HepG2 (cell line): Measurements from ENCODE around the gene TBC1D16. TPM values are rescaled to one million over a fixed set of nuclear protein-coding genes. Genes with fewer than 3 reads are reported as not detected.
A peak's percentile ranks its signal among the peaks of the same experiment; 100 is the strongest.

Experiments
- ARNTL ChIP-seq: sonication (generic); formaldehyde crosslinking; IDR thresholded peaks from 2 replicates; pipeline ENCODE4 v1.4.0; 2020; ENCODE audit warnings: mild to moderate bottlenecking, missing genetic modification reagents
- DR1 ChIP-seq: sonication (generic); formaldehyde crosslinking; IDR thresholded peaks from 2 replicates; pipeline ENCODE4 v1.8.0; 2021; ENCODE audit warnings: mild to moderate bottlenecking, missing genetic modification reagents, inconsistent platforms
- ELF1 ChIP-seq: sonication (generic); formaldehyde crosslinking; IDR thresholded peaks from 2 replicates; pipeline ENCODE4 v1.4.0; 2020; ENCODE audit warnings: missing genetic modification reagents
- EP300 ChIP-seq, 3 experiments: sonication (generic) in 1 of 3; formaldehyde crosslinking in 1 of 3; IDR thresholded peaks; 2 replicates each; pipeline versions ENCODE4 v1.5.1 to v1.6.1; 2011 to 2020; ENCODE audit warnings: low read depth in 2 of 3, low read length in 2 of 3, borderline replicate concordance in 1 of 3, improper control_type of control experiment in 1 of 3, mild to moderate bottlenecking in 1 of 3, missing genetic modification reagents in 1 of 3, moderate library complexity in 1 of 3
- JUN ChIP-seq: sonication (generic); formaldehyde crosslinking; IDR thresholded peaks from 2 replicates; pipeline ENCODE4 v1.4.0; 2020; ENCODE audit warnings: mild to moderate bottlenecking, missing genetic modification reagents
- NCOA5 ChIP-seq: sonication (generic); formaldehyde crosslinking; IDR thresholded peaks from 2 replicates; pipeline ENCODE4 v1.4.0; 2020; ENCODE audit warnings: missing genetic modification reagents
- RARG ChIP-seq: sonication (generic); formaldehyde crosslinking; IDR thresholded peaks from 2 replicates; pipeline ENCODE4 v1.4.0; 2020; ENCODE audit warnings: low read depth, mild to moderate bottlenecking, missing genetic modification reagents
- ZNF124 ChIP-seq: sonication (generic); formaldehyde crosslinking; IDR thresholded peaks from 2 replicates; pipeline ENCODE4 v1.4.0; 2020; ENCODE audit warnings: missing genetic modification reagents
- ZNF629 ChIP-seq: sonication (generic); formaldehyde crosslinking; conservative IDR thresholded peaks from 2 replicates; pipeline ENCODE4 v1.5.0; 2020; ENCODE audit warnings: missing genetic modification reagents
- ZNF672 ChIP-seq: sonication (generic); formaldehyde crosslinking; IDR thresholded peaks from 2 replicates; pipeline ENCODE4 v1.8.1; 2022; ENCODE audit warnings: missing genetic modification reagents
- ZNF75D ChIP-seq: sonication (generic); formaldehyde crosslinking; IDR thresholded peaks from 2 replicates; pipeline ENCODE4 v1.8.1; 2023; ENCODE audit warnings: missing genetic modification reagents, mild to moderate bottlenecking, borderline replicate concordance
- polyA plus RNA-seq, 8 experiments: library from polyadenylated mRNA; depleted of rRNA in 3 of 8; stranded (reverse) in 7 of 8; unstranded in 1 of 8; fragments of >200 nt; fragmentation: Illumina TruSeq in 4 of 8; extraction: Trizol in 4 of 8; gene quantifications; 2 replicates each; pipeline versions ENCODE4 v1.2.1 to v1.2.3, GENCODE V29; 2011 to 2016; ENCODE audit warnings: low read depth in 4 of 8, missing spikeins in 1 of 8, mixed read lengths in 1 of 8; ENCODE audit not compliant: insufficient read depth in 1 of 8
- total RNA-seq, 5 experiments: library from RNA; depleted of rRNA; stranded (reverse); fragments of >200 nt; fragmentation: Illumina TruSeq; extraction: Trizol; gene quantifications; 2 replicates each; pipeline ENCODE4 v1.2.3, GENCODE V29; 2016; ENCODE audit warnings: low read depth in 1 of 5
- TF ChIP-seq, protein P1 (sequence below): sonication (generic); formaldehyde crosslinking; IDR thresholded peaks from 2 replicates; pipeline ENCODE4 v1.4.0; 2020; ENCODE audit warnings: mild to moderate bottlenecking, low read depth, missing genetic modification reagents
- TF ChIP-seq, protein P2 (sequence below): sonication (generic); formaldehyde crosslinking; IDR thresholded peaks from 2 replicates; pipeline ENCODE4 v1.8.0; 2023; ENCODE audit warnings: mild to moderate bottlenecking, missing genetic modification reagents
- TF ChIP-seq, protein P3 (sequence below): sonication (generic); formaldehyde crosslinking; IDR thresholded peaks from 2 replicates; pipeline ENCODE4 v1.4.0; 2020; ENCODE audit warnings: mild to moderate bottlenecking, missing genetic modification reagents
- TF ChIP-seq, protein P4 (sequence below): sonication (generic); formaldehyde crosslinking; IDR thresholded peaks from 2 replicates; pipeline ENCODE4 v1.4.0; 2020; ENCODE audit warnings: missing genetic modification reagents, borderline replicate concordance
- TF ChIP-seq, protein P5 (sequence below): sonication (generic); formaldehyde crosslinking; IDR thresholded peaks from 2 replicates; pipeline ENCODE4 v1.4.0; 2020; ENCODE audit warnings: missing genetic modification reagents, borderline replicate concordance
- TF ChIP-seq, protein P6 (sequence below): sonication (generic); formaldehyde crosslinking; IDR thresholded peaks from 2 replicates; pipeline ENCODE4 v1.5.0; 2020; ENCODE audit warnings: missing genetic modification reagents, mild to moderate bottlenecking, borderline replicate concordance

The TBC1D16 gene
- total and polyA plus RNA-seq, 2 of the 13 experiments (the other 11 are each of a cell fraction or from before 2014, with no cell fraction given) = 14.9 to 24.9 TPM

DNA sequence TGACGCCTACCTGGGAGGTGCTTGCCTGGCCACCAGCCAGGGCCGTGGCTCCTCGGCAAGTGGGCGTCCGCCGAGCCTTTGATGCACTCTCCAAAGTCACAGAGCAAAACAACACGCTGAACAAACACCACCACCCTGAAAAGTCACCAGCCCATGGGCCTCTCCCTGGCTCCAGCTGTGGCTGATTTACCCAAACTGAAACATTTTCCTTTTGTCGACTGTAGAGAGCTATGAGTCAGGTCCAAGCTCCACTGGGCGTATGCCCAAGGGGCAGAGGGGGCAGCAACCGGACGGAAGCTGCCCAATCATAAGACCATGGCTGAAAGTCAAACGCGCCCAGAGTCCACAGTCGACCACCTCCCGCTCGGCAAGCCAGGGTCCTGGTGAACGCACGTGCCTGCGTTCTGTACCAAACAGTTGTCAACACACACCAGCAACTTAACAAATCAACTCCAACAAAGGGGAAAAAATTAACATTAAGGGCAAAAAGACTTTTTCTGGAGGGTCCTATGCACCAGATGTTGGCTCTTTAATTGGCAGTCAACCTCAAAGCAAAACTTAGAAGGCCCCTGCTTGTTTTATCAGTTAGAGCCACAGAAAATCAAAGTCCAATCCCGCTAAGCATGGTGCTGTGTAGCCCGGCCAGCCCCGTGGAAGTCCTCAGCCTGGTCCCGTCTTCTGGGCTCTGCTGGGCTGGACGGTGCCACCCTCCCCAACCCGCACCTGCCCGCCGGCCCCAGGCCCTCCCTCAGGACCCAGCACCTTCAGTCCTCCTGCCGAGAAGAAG is 47.3 kb downstream of the TBC1D16 start (continued):
- TF ChIP-seq, protein P1, sequence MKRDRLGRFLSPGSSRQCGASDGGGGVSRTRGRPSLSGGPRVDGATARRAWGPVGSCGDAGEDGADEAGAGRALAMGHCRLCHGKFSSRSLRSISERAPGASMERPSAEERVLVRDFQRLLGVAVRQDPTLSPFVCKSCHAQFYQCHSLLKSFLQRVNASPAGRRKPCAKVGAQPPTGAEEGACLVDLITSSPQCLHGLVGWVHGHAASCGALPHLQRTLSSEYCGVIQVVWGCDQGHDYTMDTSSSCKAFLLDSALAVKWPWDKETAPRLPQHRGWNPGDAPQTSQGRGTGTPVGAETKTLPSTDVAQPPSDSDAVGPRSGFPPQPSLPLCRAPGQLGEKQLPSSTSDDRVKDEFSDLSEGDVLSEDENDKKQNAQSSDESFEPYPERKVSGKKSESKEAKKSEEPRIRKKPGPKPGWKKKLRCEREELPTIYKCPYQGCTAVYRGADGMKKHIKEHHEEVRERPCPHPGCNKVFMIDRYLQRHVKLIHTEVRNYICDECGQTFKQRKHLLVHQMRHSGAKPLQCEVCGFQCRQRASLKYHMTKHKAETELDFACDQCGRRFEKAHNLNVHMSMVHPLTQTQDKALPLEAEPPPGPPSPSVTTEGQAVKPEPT = no peak; the same call in 1 of the 2 replicates
- TF ChIP-seq JUN (CRISPR knock-in tag) (peak; percentile 96), ZNF672 (CRISPR knock-in tag) (no peak), ZNF75D (CRISPR knock-in tag) (no peak), NCOA5 (CRISPR knock-in tag) (no peak), ZNF629 (CRISPR knock-in tag) (peak; percentile 56; the same call in 1 of the 2 replicates), ARNTL (peak; percentile 95), RARG (CRISPR knock-in tag) (no peak), DR1 (peak; percentile 47; the same call in 1 of the 2 replicates), ZNF124 (peak; percentile 76), ELF1 (CRISPR knock-in tag) (peak; percentile 66), EP300 (IDR thresholded peaks at IDR 0.05; ENCODE audit: low read depth in 2 of 2, low read length in 2 of 2) (peak; percentile 59 to 88; a peak in 3 of 4 replicates), EP300 (CRISPR knock-in tag; IDR thresholded peaks at IDR 0.05; ENCODE audit: borderline replicate concordance) (peak; percentile 94)
- TF ChIP-seq, protein P2, sequence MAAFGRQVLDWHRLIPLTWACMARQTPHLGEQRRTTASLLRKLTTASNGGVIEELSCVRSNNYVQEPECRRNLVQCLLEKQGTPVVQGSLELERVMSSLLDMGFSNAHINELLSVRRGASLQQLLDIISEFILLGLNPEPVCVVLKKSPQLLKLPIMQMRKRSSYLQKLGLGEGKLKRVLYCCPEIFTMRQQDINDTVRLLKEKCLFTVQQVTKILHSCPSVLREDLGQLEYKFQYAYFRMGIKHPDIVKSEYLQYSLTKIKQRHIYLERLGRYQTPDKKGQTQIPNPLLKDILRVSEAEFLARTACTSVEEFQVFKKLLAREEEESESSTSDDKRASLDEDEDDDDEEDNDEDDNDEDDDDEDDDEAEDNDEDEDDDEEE = peak; percentile 24; the same call in 1 of the 2 replicates
- TF ChIP-seq, protein P3, sequence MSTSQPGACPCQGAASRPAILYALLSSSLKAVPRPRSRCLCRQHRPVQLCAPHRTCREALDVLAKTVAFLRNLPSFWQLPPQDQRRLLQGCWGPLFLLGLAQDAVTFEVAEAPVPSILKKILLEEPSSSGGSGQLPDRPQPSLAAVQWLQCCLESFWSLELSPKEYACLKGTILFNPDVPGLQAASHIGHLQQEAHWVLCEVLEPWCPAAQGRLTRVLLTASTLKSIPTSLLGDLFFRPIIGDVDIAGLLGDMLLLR (CRISPR knock-in tag) = no peak; the same call in 1 of the 2 replicates
- TF ChIP-seq, protein P4, sequence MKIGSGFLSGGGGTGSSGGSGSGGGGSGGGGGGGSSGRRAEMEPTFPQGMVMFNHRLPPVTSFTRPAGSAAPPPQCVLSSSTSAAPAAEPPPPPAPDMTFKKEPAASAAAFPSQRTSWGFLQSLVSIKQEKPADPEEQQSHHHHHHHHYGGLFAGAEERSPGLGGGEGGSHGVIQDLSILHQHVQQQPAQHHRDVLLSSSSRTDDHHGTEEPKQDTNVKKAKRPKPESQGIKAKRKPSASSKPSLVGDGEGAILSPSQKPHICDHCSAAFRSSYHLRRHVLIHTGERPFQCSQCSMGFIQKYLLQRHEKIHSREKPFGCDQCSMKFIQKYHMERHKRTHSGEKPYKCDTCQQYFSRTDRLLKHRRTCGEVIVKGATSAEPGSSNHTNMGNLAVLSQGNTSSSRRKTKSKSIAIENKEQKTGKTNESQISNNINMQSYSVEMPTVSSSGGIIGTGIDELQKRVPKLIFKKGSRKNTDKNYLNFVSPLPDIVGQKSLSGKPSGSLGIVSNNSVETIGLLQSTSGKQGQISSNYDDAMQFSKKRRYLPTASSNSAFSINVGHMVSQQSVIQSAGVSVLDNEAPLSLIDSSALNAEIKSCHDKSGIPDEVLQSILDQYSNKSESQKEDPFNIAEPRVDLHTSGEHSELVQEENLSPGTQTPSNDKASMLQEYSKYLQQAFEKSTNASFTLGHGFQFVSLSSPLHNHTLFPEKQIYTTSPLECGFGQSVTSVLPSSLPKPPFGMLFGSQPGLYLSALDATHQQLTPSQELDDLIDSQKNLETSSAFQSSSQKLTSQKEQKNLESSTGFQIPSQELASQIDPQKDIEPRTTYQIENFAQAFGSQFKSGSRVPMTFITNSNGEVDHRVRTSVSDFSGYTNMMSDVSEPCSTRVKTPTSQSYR (CRISPR knock-in tag) = peak; percentile 27; the same call in 1 of the 2 replicates
- TF ChIP-seq, protein P5, sequence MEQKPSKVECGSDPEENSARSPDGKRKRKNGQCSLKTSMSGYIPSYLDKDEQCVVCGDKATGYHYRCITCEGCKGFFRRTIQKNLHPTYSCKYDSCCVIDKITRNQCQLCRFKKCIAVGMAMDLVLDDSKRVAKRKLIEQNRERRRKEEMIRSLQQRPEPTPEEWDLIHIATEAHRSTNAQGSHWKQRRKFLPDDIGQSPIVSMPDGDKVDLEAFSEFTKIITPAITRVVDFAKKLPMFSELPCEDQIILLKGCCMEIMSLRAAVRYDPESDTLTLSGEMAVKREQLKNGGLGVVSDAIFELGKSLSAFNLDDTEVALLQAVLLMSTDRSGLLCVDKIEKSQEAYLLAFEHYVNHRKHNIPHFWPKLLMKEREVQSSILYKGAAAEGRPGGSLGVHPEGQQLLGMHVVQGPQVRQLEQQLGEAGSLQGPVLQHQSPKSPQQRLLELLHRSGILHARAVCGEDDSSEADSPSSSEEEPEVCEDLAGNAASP (CRISPR knock-in tag) = peak; percentile 60
- TF ChIP-seq, protein P6, sequence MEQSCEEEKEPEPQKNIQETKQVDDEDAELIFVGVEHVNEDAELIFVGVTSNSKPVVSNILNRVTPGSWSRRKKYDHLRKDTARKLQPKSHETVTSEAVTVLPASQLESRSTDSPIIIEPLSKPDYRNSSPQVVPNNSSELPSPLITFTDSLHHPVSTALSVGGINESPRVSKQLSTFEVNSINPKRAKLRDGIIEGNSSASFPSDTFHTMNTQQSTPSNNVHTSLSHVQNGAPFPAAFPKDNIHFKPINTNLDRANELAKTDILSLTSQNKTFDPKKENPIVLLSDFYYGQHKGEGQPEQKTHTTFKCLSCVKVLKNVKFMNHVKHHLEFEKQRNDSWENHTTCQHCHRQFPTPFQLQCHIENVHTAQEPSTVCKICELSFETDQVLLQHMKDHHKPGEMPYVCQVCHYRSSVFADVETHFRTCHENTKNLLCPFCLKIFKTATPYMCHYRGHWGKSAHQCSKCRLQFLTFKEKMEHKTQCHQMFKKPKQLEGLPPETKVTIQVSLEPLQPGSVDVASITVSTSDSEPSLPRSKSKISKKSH = 0 out of 2 replicates have a peak, but pooled peaks have one; percentile 50
